Type B pancreatic cell (in vitro differentiated cells): ENCODE results near the gene ZMYND8. TPM values are rescaled to one million over a fixed set of nuclear protein-coding genes. Genes with fewer than 3 reads are reported as not detected.

Experiments
- DNase-seq: peaks from one replicate; pipeline ENCODE4 v3.0.0; 2021; ENCODE audit warnings: mixed read lengths; ENCODE audit not compliant: unreplicated experiment; ENCODE audit errors: extremely low spot score
- H3K27ac Mint-ChIP-seq: 2 replicates; pipeline ENCODE4 v1.8.0; 2021; ENCODE audit warnings: mild to moderate bottlenecking, mixed read lengths
- H3K27me3 Mint-ChIP-seq: 2 replicates; pipeline ENCODE4 v1.8.0; 2021; ENCODE audit warnings: mixed read lengths
- H3K36me3 Mint-ChIP-seq: 2 replicates; pipeline ENCODE4 v1.8.0; 2021; ENCODE audit warnings: mixed read lengths
- H3K4me1 Mint-ChIP-seq: one replicate; pipeline ENCODE4 v1.8.0; 2021; ENCODE audit warnings: mixed read lengths; ENCODE audit not compliant: unreplicated experiment
- H3K4me3 Mint-ChIP-seq: 2 replicates; pipeline ENCODE4 v1.8.0; 2021; ENCODE audit warnings: mild to moderate bottlenecking, mixed read lengths
- H3K9me3 Mint-ChIP-seq: 2 replicates; pipeline ENCODE4 v1.8.0; 2021; ENCODE audit warnings: mixed read lengths
- total RNA-seq: library from RNA; stranded (reverse); gene quantifications from 2 replicates; pipeline ENCODE4 v1.2.1, GENCODE V29; 2021; ENCODE audit warnings: low replicate concordance
- TF ChIP-seq, protein P1 (sequence below): fragments of 200-600 bp; sonication (generic); conservative IDR thresholded peaks from 2 replicates; pipeline ENCODE4 v1.5.0; 2021; ENCODE audit warnings: antibody characterized with exemption, mild to moderate bottlenecking

ZMYND8 gene
- total RNA-seq, 1 donor from 2014 or later: 58.9 TPM

DNA sequence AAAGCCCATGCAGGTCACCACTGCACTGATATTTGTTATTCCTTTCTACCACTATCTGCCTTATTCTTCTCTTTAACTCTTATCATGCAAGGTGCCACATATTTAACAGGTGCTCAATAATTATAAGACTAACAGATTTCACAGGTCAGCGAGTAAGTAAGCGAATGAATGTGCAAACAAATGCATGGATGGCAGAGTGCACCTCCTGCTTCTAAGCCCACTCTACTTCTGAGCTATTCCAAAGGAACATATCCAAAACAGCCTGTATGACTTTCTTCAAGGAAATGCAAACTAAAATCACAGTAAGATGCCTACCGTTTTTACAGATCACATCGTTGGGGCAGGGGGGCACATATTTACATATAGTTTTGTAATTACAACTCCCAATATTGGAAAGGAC lies 71.3 kb downstream of the ZMYND8 start:
- no peak overlapping the region for H3K27ac Mint-ChIP-seq
- H3K9me3 Mint-ChIP-seq: no peaks in the 10 kb centered on the region
- H3K27me3 Mint-ChIP-seq: no peaks in the 10 kb centered on the region
- no peak for DNase-seq
- TF ChIP-seq, protein P1, sequence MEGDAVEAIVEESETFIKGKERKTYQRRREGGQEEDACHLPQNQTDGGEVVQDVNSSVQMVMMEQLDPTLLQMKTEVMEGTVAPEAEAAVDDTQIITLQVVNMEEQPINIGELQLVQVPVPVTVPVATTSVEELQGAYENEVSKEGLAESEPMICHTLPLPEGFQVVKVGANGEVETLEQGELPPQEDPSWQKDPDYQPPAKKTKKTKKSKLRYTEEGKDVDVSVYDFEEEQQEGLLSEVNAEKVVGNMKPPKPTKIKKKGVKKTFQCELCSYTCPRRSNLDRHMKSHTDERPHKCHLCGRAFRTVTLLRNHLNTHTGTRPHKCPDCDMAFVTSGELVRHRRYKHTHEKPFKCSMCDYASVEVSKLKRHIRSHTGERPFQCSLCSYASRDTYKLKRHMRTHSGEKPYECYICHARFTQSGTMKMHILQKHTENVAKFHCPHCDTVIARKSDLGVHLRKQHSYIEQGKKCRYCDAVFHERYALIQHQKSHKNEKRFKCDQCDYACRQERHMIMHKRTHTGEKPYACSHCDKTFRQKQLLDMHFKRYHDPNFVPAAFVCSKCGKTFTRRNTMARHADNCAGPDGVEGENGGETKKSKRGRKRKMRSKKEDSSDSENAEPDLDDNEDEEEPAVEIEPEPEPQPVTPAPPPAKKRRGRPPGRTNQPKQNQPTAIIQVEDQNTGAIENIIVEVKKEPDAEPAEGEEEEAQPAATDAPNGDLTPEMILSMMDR: no peak
- peaks cover 59% of the 10 kb centered on the region for H3K36me3 Mint-ChIP-seq
- H3K4me3 Mint-ChIP-seq: no peak overlapping the region
- peaks cover 13% of the 10 kb centered on the region for H3K4me1 Mint-ChIP-seq

GRCh38 chr20:47284373-47284772 lies 72.1 kb downstream of the ZMYND8 start:
- Mint-ChIP-seq H3K9me3 (no peaks in the 10 kb centered on the region), H3K36me3 (peaks cover 52% of the 10 kb centered on the region), H3K4me1 (peaks cover 13% of the 10 kb centered on the region), H3K4me3 (no peak overlapping the region), H3K27ac (no peak overlapping the region), H3K27me3 (no peaks in the 10 kb centered on the region)
- TF ChIP-seq, protein P1: no peak
- DNase-seq: no peak

DNA sequence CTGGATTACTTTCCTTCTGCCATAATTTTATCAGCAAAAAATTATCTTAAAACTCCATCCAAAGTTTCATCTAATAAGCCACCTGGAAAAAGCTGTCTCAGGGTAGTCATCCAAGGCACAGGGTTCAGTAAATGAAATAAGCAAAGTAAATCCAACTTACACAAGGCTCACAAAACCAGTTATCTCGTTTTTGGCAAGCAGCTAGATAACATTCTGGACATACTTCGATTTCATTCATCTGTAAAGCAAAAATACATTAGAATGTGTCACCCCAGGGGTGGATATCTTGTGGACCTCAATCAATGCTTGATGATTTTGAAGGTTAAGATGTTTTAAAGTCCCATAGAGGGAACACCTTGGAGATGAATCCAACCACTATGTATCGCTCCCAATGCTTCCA lies 73.1 kb downstream of the ZMYND8 start:
- TF ChIP-seq, protein P1: no peak
- no peak for DNase-seq
- peaks cover 52% of the 10 kb centered on the region for H3K36me3 Mint-ChIP-seq
- no peaks in the 10 kb centered on the region for H3K27me3 Mint-ChIP-seq
- no peaks in the 10 kb centered on the region for H3K9me3 Mint-ChIP-seq
- H3K27ac Mint-ChIP-seq: no peak overlapping the region
- H3K4me1 Mint-ChIP-seq: peaks cover 15% of the 10 kb centered on the region
- H3K4me3 Mint-ChIP-seq: no peak overlapping the region

DNA sequence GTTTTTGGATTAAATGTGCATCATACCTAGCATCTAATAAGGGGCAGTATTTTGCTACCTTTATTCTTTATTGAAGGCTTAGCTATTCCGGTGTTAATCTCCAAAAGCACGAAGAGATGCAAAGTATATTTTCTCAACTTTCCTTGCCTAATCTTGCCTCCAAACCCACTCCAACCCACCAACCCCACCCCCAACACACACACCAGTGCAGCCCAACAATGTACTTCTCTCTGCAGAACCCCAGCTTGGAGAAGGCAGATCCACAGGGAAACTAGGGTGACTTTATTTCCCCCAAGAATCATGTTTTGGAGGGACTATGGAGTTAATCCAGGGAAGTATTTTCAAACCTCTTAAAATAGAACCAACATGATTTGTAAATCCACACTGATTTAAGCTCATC lies 73.6 kb downstream of the ZMYND8 start:
- no peak overlapping the region for H3K4me3 Mint-ChIP-seq
- TF ChIP-seq, protein P1: no peak

GRCh38 chr20:47281376-47281775 lies 75.1 kb downstream of the ZMYND8 start:
- TF ChIP-seq, protein P1: no peak
- Mint-ChIP-seq H3K27me3 (no peaks in the 10 kb centered on the region), H3K9me3 (no peaks in the 10 kb centered on the region), H3K36me3 (peaks cover 58% of the 10 kb centered on the region), H3K27ac (no peak overlapping the region), H3K4me3 (no peak overlapping the region), H3K4me1 (peaks cover 28% of the 10 kb centered on the region)
- DNase-seq: no peak

More for the DNA sequence above, 73.6 kb downstream of the ZMYND8 start:
- Mint-ChIP-seq H3K36me3 (peaks cover 54% of the 10 kb centered on the region), H3K27ac (no peak overlapping the region), H3K4me1 (peaks cover 21% of the 10 kb centered on the region), H3K9me3 (no peaks in the 10 kb centered on the region), H3K27me3 (no peaks in the 10 kb centered on the region)
- DNase-seq: no peak

GRCh38 chr20:47280668-47281067 lies 75.8 kb downstream of the ZMYND8 start:
- Mint-ChIP-seq H3K9me3 (no peaks in the 10 kb centered on the region), H3K27ac (no peak overlapping the region), H3K4me3 (no peak overlapping the region), H3K4me1 (peaks cover 28% of the 10 kb centered on the region), H3K36me3 (peaks cover 59% of the 10 kb centered on the region), H3K27me3 (no peaks in the 10 kb centered on the region)
- DNase-seq: no peak
- TF ChIP-seq, protein P1: no peak
